Measurements from ENCODE around the gene NOP9. TPM values are rescaled to one million over a fixed set of nuclear protein-coding genes. Genes with fewer than 3 reads are reported as not detected.

The NOP9 gene
- total RNA-seq, 6 experiments from 2014 or later = 25.4 to 31.1 (median 28.1) TPM

GRCh38 chr14:24277071-24277470, 22.6 kb upstream of the NOP9 start:
- H3K27ac Mint-ChIP-seq = no peak overlapping the region
- H3K4me3 Mint-ChIP-seq = no peak overlapping the region
- DNase-seq = no peak
- H3K36me3 Mint-ChIP-seq (ENCODE audit: low read depth) = no peaks in the 10 kb centered on the region
- TF ChIP-seq CTCF (IDR thresholded peaks at IDR 0.05) = no peak
- H3K4me1 Mint-ChIP-seq (ENCODE audit: low read depth) = peaks cover 48% of the 10 kb centered on the region
- H3K27me3 Mint-ChIP-seq (ENCODE audit: insufficient read depth) = no peaks in the 10 kb centered on the region
- H3K9me3 Mint-ChIP-seq = no peaks in the 10 kb centered on the region

- no peak overlapping the region for H3K4me3 Mint-ChIP-seq
- no peak for DNase-seq
These were observed 21.9 kb upstream of the NOP9 start for GRCh38 chr14:24277606-24278321.

GRCh38 chr14:24278424-24278823, 21.2 kb upstream of the NOP9 start:
- Mint-ChIP-seq H3K27ac (no peak overlapping the region), H3K9me3 (no peaks in the 10 kb centered on the region)

More at GRCh38 chr14:24277606-24278321, 21.9 kb upstream of the NOP9 start:
- Mint-ChIP-seq H3K9me3 (no peaks in the 10 kb centered on the region), H3K27me3 (ENCODE audit: insufficient read depth) (no peaks in the 10 kb centered on the region; the same call in 1 of the 2 replicates), H3K36me3 (ENCODE audit: low read depth) (no peaks in the 10 kb centered on the region), H3K4me1 (ENCODE audit: low read depth) (peaks cover 41% of the 10 kb centered on the region), H3K27ac (no peak overlapping the region)
- no peak for TF ChIP-seq CTCF (IDR thresholded peaks at IDR 0.05)

GRCh38 chr14:24279301-24280186, 20.1 kb upstream of the NOP9 start:
- TF ChIP-seq CTCF (IDR thresholded peaks at IDR 0.05) = peak; percentile 62
- H3K4me3 Mint-ChIP-seq = no peak overlapping the region
- H3K9me3 Mint-ChIP-seq = no peaks in the 10 kb centered on the region
- H3K4me1 Mint-ChIP-seq (ENCODE audit: low read depth) = peaks cover 26% of the 10 kb centered on the region
- no peak for DNase-seq
- no peaks in the 10 kb centered on the region; the same call in 1 of the 2 replicates for H3K27me3 Mint-ChIP-seq (ENCODE audit: insufficient read depth)
- H3K36me3 Mint-ChIP-seq (ENCODE audit: low read depth) = no peaks in the 10 kb centered on the region
- H3K27ac Mint-ChIP-seq = peak overlapping the region; percentile 54

More at GRCh38 chr14:24278424-24278823, 21.2 kb upstream of the NOP9 start:
- Mint-ChIP-seq H3K36me3 (ENCODE audit: low read depth) (no peaks in the 10 kb centered on the region), H3K4me3 (no peak overlapping the region), H3K4me1 (ENCODE audit: low read depth) (peaks cover 36% of the 10 kb centered on the region), H3K27me3 (ENCODE audit: insufficient read depth) (no peaks in the 10 kb centered on the region; the same call in 1 of the 2 replicates)
- DNase-seq = no peak
- no peak for TF ChIP-seq CTCF (IDR thresholded peaks at IDR 0.05)

- no peak overlapping the region for H3K27ac Mint-ChIP-seq
These were observed 18.7 kb upstream of the NOP9 start for GRCh38 chr14:24280797-24281460.

More at GRCh38 chr14:24280797-24281460, 18.7 kb upstream of the NOP9 start:
- no peaks in the 10 kb centered on the region; the same call in 1 of the 2 replicates for H3K27me3 Mint-ChIP-seq (ENCODE audit: insufficient read depth)
- DNase-seq = no peak
- H3K4me1 Mint-ChIP-seq (ENCODE audit: low read depth) = peaks cover 31% of the 10 kb centered on the region
- no peaks in the 10 kb centered on the region for H3K36me3 Mint-ChIP-seq (ENCODE audit: low read depth)
- H3K4me3 Mint-ChIP-seq = no peak overlapping the region
- TF ChIP-seq CTCF (IDR thresholded peaks at IDR 0.05) = no peak
- no peaks in the 10 kb centered on the region for H3K9me3 Mint-ChIP-seq
